Subcutaneous adipose tissue (tissue), 4 donors: ENCODE data around the gene SGSM1. TPM values are rescaled to one million over a fixed set of nuclear protein-coding genes. Genes with fewer than 3 reads are reported as not detected.

Experiments used
- CTCF ChIP-seq: fragments of 450-650 bp; IDR thresholded peaks from one replicate; pipeline ENCODE4 v1.5.1; 2016; ENCODE audit warnings: low read depth, mild to moderate bottlenecking, control low read depth, antibody characterized with exemption, moderate library complexity
- total RNA-seq, 4 donors: library from RNA; depleted of rRNA; stranded (reverse); fragments of >200 nt; gene quantifications; one replicate each; pipeline ENCODE4 v1.1.0, GENCODE V29; 2016

Gene SGSM1
- total RNA-seq: under 1 TPM in 3 of 4 donors, not detected in 1; under 0.01 to 0.57 (median under 0.01) TPM

- no peak for TF ChIP-seq CTCF
Observed at GRCh38 chr22:24805790-24806662, at the start of gene SGSM1. Gene SGSM1, plus strand, starts transcription at chr22:24806211. Its CDS starts 115 bp downstream, at chr22:24806326.

- TF ChIP-seq CTCF: no peak
Observed at GRCh38 chr22:24758164-24758799, 47.7 kb upstream of the SGSM1 start.

GRCh38 chr22:24759765-24760164 is 46.2 kb upstream of the SGSM1 start:
- TF ChIP-seq CTCF: no peak

GRCh38 chr22:24760708-24761306 is 45.2 kb upstream of the SGSM1 start:
- TF ChIP-seq CTCF: no peak

- TF ChIP-seq CTCF: no peak
Observed at GRCh38 chr22:24761888-24762675, 43.9 kb upstream of the SGSM1 start.

- TF ChIP-seq CTCF: no peak
Observed at GRCh38 chr22:24763872-24764485, 42.0 kb upstream of the SGSM1 start.
